Coronary artery (tissue), 2 donors: ENCODE measurements around the gene ESAM.

Experiments used
- DNase-seq: peaks from one replicate; pipeline ENCODE4 v3.0.0-alpha.2; 2017; ENCODE audit warnings: low spot score
- H3K27ac ChIP-seq, 2 donors: fragments of 200-600 bp; sonication (generic); one replicate each; pipeline ENCODE4 v1.5.1; 2016 to 2019
- H3K4me3 ChIP-seq: fragments of 200-600 bp; sonication (generic); 2 replicates; pipeline ENCODE4 v1.5.1; 2016; ENCODE audit warnings: mild to moderate bottlenecking, moderate library complexity
- TF ChIP-seq, protein P1 (sequence below): fragments of 200-600 bp; sonication (generic); IDR thresholded peaks from one replicate; pipeline ENCODE4 v1.5.1; 2019; ENCODE audit warnings: antibody characterized with exemption

Gene ESAM, protein sequence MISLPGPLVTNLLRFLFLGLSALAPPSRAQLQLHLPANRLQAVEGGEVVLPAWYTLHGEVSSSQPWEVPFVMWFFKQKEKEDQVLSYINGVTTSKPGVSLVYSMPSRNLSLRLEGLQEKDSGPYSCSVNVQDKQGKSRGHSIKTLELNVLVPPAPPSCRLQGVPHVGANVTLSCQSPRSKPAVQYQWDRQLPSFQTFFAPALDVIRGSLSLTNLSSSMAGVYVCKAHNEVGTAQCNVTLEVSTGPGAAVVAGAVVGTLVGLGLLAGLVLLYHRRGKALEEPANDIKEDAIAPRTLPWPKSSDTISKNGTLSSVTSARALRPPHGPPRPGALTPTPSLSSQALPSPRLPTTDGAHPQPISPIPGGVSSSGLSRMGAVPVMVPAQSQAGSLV

GRCh38 chr11:124762105-124762623, at the start of gene ESAM:
Gene ESAM (minus strand): TSS chr11:124762290. CDS start chr11:124762154, 136 bp downstream.
- TF ChIP-seq, protein P1, sequence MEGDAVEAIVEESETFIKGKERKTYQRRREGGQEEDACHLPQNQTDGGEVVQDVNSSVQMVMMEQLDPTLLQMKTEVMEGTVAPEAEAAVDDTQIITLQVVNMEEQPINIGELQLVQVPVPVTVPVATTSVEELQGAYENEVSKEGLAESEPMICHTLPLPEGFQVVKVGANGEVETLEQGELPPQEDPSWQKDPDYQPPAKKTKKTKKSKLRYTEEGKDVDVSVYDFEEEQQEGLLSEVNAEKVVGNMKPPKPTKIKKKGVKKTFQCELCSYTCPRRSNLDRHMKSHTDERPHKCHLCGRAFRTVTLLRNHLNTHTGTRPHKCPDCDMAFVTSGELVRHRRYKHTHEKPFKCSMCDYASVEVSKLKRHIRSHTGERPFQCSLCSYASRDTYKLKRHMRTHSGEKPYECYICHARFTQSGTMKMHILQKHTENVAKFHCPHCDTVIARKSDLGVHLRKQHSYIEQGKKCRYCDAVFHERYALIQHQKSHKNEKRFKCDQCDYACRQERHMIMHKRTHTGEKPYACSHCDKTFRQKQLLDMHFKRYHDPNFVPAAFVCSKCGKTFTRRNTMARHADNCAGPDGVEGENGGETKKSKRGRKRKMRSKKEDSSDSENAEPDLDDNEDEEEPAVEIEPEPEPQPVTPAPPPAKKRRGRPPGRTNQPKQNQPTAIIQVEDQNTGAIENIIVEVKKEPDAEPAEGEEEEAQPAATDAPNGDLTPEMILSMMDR: no peak
- DNase-seq: no peak
- Histone ChIP-seq H3K4me3 (peak within 1 kb of the TSS; percentile 92), H3K27ac (peak within 1 kb of the TSS; percentile 94 to 99)

GRCh38 chr11:124811399-124812125, 49.5 kb upstream of the ESAM start:
- TF ChIP-seq, protein P1: no peak
- no peak for DNase-seq
- no peak overlapping the region for H3K4me3 ChIP-seq
- no peak overlapping the region for H3K27ac ChIP-seq

DNA sequence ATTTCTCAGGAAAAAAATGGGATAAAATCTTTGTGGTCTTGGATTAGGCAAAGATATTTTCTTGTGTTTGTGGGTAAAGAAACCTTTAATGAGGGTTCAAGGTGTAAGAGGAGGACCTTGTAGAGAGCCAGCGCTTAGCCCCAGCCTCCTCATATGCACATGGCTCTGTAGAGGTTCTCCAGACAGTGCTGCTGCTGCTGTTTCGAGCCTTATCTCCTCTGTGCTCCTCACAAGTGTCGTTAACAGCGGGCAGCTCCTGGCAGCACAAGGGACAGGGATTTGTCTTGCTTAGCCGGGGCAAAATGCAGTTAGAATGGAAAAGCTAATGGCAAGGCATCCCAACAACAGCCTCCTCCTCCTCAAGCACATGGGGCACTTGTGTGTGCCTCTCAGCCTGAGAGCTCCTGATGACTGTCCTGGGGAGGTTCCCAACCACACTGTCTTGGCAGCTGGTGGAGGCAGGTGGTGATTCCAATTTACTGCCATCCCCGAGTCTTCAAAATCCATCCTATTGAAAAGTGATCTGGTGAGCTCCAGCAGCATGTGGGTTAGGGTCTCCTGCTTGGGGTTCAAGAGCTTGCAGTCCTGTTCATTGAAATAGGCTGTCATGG, 45.7 kb upstream of the ESAM start:
- TF ChIP-seq, protein P1: no peak
- no peak overlapping the region for H3K4me3 ChIP-seq
- no peak for DNase-seq

DNA sequence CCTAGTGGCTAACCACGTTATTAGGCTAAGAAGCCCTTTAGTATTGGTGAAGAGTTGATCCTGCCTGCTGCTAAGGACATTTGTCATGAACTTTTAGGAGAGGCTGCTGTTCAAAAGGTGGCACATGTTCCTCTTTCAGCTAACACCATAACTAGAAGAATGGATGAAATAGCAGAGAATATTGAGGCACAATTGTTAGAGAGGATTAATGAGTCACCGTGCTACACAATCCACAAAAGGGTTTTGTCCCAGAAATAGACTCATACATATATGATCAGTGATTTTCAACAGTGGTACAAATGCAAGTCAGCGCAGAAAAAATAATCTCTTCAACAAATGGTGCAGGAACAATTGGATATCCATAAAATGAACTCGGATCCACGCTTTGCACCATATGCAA, 45.1 kb upstream of the ESAM start:
- no peak for DNase-seq
- no peak overlapping the region for H3K27ac ChIP-seq
- TF ChIP-seq, protein P1: no peak
- no peak overlapping the region for H3K4me3 ChIP-seq

More for the DNA sequence above, 45.7 kb upstream of the ESAM start:
- H3K27ac ChIP-seq: no peak overlapping the region

GRCh38 chr11:124804884-124805283, 42.8 kb upstream of the ESAM start:
- no peak overlapping the region for H3K27ac ChIP-seq

GRCh38 chr11:124801636-124802312, 39.7 kb upstream of the ESAM start:
- H3K4me3 ChIP-seq: no peak overlapping the region
- TF ChIP-seq, protein P1: no peak
- DNase-seq: no peak
- H3K27ac ChIP-seq: peak overlapping the region in 1 of 2 donors; percentile 1

More at GRCh38 chr11:124804884-124805283, 42.8 kb upstream of the ESAM start:
- no peak for DNase-seq
- no peak overlapping the region for H3K4me3 ChIP-seq
- TF ChIP-seq, protein P1: no peak
